Stimulated activated CD4-positive, alpha-beta T cell treated with anti-CD3 and anti-CD28 coated beads, Interleukin-1b, Interleukin-23, amount 100 ng/mL, for 24 hours (primary cell): Measurements from ENCODE around the gene SP8.
"Not testable (repeated sequence)": the region's sequence is repeated elsewhere in the genome, so short reads cannot be mapped to it uniquely, and the experiment has no call there.

Experiments
- DNase-seq, 4 experiments: peaks; one replicate each; pipeline ENCODE4 v3.0.0-alpha.2; 2020; ENCODE audit warnings: low read depth in 4 of 4, low spot score in 1 of 4

Gene SP8

DNA sequence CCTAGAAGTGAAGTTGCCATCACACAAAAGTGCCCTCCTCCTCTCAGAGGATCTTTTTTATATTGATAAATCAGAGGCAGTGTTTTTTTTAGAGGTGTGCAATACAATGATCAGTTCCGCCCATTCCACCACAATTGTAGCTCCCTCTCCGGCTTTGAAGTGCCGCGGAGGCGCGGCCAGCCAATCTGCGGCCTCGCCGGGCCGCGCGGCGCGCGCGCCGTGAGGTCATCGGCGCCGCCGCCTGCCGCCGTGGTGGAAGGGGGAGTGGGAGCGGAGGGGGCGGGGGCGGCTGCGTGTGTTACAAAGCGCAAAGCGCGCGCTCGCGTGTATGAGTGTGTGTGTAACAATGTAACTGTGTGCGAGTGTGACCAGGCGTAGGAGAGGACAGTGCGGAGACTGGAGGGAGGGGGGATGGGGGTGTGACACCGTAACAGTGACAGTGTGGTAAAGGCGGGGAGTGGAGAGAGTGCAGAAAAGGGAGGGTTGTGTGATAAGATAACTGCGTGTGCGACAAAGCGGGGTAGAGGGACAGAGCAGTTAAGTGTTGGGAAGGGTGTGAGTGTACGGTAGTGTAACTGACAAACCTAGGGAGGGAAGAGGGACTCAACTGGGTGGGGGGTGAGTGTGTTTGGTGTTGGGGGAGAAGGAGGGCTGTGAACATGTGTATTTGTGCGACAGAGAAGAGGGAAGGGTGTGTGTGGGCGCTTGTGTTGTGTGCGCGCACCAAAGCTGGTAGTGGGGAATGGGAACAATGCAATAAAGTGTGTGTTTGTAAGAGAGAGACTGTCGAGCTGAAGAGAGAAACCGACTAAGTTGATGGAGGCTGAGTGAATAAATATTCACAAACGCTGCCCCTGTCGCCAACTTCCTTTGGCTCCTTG lies at the start of gene SP8:
Gene SP8 (minus strand): TSS at position 108 of the 881 bp plus-strand sequence. CDS start 88 bp downstream, at position 20.
- no peak for DNase-seq

DNA sequence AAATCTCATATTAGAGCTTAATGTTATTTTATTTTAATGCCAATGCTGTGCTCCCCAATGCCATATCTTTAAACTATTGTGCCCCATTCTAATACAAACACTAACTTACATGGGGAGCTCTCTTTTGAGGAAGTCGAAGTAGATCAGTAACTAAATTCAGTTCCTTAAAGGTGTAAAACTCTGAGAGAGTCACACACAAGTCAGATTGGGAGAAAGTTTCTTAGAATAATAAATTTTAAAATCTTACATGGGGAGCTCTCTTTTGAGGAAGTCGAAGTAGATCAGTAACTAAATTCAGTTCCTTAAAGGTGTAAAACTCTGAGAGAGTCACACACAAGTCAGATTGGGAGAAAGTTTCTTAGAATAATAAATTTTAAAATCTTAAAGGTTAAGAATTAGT lies 49.7 kb upstream of the SP8 start:
- not testable (repeated sequence) for DNase-seq

DNA sequence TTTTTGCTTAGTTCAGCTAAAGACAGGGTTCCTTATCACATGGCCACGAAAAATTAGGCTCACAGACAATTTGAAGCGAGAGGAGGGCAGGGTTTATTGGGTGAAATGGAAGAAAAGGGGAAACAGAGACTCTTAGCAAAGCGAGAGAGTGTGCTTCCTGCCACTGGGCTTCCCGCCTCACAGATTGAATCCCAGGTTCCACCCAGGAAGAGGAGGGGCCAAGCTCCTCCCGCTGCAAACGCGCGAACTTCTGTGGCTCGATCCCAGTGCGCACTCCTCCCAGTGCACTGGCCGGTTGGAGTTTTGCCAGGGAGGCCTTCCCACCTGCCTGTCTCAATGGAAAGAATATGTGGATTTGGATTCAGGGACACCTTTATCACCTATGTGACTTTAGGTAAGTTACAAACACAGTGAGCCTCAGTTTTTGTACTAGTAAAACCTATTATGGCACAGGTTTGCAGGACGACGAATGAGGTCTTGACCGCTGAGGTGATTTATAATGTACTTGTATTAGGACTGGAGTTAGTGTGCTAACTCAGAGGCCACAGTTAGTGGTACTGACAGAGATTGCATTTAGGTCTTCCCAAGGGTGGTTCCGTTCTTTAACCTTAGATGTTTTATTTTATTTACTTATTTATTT lies 48.5 kb upstream of the SP8 start:
- no peak for DNase-seq

DNA sequence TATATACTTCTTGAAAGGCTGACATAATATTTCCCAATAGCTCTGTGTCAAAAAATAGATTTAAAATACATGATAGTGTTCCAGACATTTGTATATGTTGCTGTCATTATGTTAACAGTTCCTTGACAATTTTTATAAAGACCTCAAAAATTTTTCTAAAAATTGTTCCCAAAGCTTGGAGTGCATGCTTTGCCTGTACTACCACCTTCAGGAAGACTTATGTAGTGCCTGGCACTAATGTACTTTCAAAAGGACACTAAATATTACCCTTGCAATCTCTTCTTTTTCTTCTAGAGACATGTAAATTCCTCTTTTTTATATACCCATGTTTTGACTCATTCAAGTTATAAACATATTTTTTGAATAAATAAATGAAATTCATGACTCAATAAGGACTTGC lies 48.0 kb upstream of the SP8 start:
- DNase-seq, result no peak

DNA sequence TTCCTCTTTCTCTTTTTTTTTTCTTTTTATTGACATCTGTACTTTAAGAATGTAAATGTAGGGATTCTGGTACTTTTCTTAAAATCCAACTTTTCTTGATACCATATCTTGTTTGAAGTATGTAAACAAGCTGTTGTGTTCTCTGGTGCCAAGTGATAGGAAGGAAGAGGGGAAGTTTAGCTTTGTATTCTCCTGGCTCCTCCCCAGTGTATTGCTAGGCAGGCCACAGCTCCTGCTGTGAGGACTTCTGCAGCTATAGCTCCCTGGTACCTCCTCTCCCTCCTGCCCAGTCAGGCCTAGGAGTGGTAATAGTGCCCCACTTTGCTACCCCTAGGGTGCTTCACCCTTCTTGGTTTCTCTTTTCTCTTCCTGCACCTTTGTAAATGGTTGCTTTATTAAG lies 45.3 kb upstream of the SP8 start:
- no peak for DNase-seq

DNA sequence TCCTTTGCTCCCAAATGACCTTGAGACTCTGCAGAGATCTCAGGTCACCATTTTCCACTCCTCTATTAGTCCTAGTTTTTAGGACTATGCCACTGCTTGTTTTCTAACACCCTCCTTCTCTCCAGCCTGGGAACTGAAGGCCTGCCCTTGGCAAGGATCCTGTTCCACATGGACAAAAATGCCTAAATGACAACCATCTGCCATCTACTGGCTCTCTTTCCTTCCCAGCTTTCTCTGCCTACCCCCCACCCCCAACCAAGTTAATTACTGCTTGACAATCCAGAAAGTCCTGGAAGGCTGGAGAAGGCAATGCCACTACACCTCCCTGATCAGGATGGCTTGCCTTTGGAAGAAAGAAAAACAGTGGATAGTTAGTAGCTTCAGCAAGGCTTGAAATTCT lies 44.8 kb upstream of the SP8 start:
- DNase-seq, result no peak

DNA sequence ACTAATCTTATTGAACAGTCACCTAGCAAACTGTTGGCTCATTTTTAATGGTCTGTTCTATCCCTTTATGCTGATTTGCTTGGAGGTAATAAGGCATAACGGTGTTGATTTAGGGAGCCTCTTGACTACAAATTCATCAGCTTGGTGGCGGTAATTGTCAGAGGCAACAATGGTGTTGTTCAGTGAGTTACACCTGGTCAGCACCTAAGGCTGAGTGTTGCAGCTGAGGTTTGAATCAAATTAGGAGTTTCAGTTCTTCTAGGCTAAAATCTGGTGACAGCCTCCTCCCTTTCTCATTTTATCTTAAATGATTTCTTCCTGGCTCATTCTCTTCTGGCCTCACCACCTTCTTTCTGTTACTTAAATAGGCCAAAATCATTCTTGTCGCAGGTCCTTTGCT lies 42.3 kb upstream of the SP8 start:
- no peak for DNase-seq

DNA sequence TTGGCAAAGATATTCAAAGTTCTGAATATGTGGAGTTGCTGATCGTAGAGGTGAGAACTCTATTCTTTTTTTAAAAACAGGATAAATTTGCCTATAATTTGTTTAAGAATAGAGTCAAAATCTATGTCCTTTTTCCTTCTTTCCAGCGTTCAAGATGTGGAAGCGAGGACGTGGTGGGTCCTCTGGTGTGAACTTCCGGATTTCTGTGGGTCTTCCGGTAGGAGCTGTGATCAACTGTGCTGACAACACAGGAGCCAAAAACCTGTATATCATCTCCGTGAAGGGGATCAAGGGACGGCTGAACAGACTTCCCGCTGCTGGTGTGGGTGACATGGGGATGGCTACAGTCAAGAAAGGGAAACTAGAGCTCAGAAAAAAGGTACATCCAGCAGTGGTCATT lies 40.5 kb upstream of the SP8 start:
- no peak for DNase-seq

DNA sequence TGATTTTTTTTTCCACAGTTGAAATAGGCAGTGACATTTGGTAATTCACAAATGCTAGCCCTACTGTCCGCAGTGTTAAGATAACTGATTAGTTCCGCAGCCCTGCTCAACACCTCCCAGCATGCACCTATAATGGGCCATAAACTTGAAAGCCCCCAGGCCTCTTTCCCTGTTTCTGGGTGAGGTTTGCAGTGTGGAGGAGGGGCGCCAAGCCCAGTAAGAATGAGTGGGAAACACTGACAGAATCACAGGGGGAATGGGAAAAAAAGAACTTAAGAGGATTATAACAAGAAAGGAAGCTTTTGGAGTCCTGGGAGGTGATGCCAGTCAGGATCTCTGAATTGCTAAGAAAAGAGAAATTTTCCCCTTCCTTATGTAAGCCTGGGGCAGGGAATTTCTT lies 39.6 kb upstream of the SP8 start:
- DNase-seq, result no peak

DNA sequence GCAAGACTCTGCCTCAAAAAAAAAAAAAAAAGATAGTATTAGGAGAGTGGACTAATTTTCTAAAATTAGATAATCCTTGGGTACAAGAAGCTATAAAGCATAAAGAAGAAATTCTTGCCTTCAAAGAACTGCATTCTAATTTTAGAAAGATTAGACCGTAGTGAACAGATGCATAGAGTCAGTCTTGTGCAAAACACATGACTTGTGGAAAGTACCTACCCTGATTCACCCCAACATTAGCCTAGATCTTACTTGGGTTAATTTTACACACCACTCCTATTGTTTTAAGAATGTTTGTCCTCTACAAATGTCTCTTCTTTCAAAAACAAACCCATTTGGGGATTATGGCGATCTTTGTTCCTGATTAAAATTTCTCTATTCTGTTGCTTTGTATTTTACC lies 38.9 kb upstream of the SP8 start:
- no peak for DNase-seq

DNA sequence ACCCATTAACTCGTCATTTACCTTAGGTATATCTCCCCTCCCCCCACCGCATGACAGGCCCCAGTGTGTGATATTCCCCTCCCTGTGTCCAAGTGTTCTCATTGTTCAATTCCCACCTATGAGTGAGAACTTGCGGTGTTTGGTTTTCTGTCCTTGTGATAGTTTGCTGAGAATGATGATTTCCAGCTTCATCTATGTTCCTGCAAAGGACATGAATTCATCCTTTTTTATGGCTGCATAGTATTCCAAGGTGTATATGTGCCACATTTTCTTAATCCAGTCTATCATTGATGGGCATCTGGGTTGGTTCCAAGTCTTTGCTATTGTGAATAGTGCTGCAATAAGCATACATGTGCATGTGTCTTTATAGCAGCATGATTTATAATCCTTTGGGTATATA lies 34.7 kb upstream of the SP8 start:
- not testable (repeated sequence) for DNase-seq

DNA sequence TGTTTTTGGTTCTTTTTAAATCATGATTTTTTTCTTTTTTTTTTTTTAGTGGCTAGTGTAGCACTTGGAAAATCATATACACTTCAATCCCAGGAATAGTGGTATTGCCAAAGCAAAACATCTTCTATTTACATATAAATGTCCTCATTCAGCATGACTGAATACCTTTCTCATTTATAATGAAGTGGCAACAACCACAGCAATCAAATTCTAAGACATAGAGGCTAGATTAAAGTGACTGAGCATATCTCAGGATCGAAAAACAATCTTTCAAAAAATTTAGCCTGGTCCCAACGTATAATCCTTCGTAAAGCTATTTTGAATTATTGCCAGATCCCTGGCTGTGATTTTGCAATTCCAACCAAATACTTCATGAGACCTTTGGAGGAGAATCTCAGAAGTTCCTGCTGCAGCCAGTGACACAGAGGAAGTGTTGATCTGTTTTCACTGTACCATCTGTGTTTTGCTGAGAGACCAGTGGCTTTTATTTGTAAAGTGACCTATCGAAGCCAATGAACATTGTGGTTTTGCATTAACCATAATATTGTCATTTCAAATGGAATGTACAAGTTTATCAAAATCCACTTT lies 29.8 kb upstream of the SP8 start:
- DNase-seq, result no peak

DNA sequence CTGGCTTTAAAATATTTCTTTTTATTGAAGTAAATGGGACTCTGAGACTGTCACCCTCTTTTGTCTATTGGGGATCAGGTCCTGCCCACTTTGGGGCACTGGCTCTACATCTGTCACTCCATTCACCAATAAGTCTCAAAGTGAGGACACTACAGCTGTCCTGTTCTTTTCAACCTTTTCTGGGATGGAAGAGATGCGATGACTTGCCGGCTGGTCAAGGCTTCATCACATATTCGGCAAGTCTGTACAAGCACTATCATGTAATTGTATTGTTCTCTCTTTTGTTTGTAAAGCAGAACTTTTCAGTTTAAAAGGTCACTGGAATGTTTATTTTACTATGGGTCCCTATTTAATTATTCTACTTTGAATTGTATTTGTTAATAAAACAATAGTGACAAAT lies 17.7 kb upstream of the SP8 start:
- DNase-seq, result no peak

DNA sequence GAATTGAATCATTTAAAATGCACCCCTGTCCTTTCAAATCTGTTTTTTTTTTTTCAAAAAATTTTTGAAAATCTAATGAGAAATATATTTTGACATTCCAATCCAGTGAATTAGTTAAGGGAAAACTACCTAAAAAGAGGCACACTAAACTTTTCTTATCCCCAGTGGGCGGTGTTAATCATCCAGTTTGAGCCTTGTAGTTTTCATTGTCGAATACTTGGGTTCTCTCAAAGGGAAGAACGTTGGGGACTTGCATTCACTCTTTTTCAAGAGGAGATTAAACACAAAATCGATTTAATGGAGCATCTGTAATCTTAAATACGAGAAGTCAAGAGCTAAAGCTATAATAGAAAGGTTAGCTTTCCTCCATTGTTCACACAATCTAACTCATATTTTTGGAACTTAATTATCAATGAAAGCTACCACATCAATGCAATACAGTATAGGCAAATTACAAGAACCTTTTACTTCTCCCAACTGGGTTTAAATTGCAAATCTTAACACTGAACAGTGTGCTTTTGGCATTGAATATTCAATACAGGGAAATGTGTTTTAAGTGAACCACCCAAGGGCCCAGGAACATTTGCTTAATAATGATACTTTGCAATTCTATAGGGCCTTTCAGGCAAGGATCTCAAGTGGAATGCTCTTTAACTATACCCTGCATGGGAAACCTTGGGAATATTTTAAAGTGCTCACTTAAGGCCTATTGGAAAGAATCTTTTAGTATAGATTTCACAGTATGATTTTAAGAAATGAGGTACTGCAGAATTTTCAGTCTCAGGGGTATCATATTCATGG lies 13.1 kb upstream of the SP8 start:
- DNase-seq, result no peak

DNA sequence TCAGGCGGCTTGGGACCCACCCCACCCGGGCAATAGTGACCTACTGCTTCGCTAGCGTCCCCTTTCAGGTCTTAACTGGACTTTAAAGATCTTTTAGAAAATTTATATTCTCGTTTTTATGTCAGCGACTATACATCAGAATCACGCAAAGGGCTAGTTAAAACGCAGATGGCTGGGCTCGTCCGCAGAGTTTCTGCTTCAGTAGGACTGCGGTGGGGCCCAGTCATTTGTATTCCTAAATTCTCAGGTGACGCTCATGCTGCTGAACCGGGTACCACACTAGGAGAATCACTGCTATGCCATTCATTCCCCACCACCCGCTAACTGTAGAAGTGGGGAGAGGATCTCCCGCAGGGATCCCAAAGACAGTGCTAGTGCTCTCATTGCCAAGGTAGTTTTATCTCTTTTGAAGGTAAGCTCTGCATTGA lies 12.0 kb upstream of the SP8 start:
- DNase-seq, result no peak

DNA sequence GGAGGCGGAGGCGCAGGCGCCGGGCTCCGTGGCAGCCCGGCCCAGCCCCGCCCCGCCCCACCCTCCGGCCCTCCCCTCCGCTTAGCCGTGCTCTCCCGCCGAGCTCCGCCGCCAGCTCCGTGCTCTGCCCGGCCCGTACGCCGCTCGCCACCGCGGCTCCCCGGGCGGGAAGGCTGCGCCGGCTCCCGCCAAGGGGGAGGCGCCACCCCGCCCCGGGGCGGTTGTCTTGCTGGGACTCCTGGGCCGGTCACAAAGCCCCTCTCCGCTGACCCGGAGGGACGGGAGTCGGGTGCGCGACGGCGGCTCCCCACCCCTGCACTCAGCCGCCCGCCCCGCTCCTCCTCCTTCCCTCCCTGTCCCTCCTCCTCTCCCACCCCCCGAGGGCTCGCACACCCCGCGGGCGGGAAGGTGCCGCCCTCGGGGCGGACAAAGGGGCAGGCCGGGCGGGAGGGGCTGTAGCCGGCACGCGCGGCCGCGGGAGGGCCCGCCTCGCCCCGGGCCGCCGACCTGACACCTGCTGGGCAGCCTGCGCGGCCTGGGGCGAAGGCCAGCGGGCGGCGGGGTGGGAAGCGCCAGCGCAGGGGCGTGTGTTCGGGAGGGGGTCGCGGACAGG lies 11.5 kb upstream of the SP8 start:
- DNase-seq, result no peak

DNA sequence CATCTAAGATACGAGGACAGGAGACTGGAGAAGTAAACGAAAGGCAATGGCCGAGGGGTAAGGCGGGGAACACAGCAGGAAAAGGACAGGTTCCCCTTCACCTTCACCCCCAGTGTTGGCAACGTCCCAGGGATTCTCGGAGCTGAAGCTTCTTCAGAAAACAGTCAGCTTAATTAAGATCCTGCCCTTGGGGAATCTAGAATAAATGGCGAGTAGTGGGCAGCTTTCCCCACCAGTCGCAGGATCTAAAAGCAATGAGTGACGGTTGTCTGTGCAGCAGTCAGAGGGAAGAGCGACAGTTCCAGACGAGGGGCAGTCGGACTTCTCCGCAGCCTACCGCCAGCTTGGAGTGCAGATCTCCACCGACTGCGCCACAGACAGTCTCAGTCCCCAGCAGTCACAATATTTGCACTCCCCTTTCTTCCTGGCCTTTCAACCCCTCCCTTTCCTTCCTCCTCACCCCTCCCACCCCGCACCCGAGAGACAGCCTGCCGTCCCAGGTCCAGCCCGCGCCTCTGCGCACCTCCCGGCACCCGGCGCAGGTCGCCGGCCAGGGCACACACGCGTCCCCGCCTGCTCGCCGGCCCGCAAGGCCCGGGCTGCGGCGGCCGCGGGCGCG lies 10.9 kb upstream of the SP8 start:
- no peak for DNase-seq

DNA sequence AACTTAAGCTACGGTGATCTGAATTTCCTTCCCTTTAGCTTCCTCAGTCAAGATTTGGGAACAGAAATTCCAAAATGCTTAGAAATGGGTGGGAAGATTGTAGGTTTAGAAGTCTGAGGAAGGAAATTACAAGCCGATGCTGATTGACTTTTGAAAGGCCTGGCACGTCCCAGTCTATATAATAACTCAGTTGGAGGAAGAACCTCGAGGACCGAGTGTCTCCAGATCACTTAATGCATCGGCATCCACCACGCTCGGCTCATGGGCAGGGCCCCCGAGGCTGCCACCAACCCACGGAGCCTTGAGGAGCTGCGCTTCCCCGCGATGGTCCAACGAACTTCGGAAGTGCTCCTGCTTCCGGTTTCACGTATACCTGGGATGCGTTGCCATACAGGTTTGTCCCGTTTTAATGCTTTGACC lies 10.4 kb upstream of the SP8 start:
- no peak for DNase-seq

DNA sequence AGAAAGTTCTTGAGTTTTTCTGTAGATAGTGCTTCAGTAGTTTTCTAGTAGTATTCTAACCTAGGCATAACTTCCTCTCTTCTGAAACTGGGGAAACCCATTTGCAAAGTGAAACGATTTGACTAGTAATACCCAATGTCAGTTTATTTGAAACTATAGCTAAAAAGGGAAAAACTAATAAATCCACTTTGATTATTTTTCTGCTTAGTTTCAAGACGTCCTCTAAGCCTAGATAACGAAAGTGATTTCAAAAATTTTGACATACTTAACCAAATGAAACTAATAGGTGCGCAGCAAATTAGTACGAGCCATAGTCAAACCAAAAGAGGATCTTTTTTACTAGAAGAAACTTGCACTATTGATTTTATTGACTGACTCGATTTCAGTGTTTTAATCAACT lies 9.8 kb upstream of the SP8 start:
- DNase-seq, result no peak

DNA sequence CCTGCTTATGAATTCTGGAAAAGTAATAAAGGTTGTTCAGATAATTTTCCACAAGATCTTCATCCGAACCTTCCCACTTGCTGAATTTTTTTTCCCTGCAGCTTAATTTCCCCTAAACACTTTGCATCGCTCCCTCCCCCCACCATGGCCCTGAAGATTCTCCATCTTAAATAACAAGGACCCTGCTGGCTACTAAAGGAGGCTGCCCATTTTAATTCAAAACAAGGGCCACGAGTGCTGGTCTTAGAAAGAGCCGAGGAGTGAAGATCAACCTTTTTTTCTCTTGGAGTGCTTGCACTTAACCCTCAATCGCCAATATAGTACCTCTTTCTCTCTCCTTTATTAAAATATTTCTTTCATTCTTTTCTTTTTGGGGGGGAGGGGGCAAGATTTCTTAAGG lies 9.2 kb upstream of the SP8 start:
- DNase-seq, result no peak

DNA sequence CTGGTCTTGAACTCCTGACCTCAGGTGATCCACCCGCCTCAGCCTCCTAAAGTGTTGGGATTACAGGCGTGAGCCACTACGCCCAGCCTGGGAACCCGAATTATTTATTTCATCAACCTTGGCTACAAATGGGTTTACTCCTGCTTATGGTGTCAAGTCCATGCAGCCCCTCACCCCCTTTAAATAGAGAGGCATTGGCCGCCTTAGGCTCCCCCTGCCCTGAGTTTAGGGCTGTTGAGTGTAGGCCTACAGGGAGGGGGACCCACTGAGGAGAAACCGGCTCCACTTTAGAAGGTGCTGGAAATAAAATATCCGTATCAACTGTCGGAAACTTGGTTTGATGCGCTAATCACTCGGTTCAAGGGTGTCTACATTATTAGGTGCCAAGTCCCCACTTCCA lies 8.7 kb upstream of the SP8 start:
- DNase-seq, result no peak
